HG03442 (cell line): ENCODE results near the gene RYR3.

Experiments
- ATAC-seq: cut with Tn5 transposase; IDR thresholded peaks from one replicate; pipeline ENCODE4 v1.9.1; 2021; ENCODE audit warnings: mild to moderate bottlenecking, moderate library complexity; ENCODE audit not compliant: unreplicated experiment

RYR3 gene

DNA sequence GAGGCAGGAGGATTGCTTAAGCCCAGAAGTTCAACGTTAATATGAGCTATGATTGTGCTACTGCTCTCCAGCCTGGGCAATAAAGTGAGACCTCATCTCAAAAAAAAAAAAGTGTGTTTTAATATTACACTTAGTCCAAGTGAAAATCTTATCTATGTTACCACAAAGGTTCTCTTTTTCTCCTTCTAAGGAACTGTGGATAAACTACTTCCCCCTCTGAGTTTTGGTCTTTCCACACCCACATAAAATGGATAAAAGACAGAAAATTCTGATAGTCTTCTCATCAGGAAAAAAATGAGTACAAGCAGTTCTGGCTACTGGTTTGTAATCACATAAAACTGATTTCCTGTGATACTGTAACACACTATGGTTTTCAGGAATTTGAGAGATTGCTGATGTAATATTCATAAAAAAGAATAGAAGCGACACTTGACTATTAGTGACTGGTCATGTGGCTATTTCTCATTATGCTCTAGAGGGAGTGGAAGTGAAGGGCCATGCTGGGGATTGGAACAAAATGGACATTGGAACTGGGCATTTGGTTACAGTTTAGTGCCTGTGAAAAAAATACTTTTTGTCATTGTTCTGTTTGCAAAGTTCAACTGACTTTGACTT lies 68.2 kb downstream of the RYR3 start:
- ATAC-seq: no peak

DNA sequence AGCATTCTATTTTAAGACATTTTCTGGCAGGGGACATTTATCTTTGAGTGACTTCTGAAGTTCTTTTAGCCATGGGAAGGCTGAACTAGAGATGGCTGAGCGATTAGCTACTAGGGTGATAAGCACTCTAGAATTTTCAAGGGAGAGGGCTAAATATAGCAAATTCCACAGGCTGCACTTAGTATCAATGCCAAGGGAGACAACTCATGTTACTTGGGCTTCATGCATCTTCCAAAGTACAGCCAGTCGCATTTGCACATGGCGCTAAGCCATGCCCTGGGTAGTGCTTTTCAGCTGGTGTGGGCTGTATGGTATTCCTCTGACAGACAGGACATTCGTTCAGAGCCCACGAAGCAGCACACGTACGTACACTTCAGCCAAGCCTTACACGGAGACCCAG lies 69.6 kb downstream of the RYR3 start:
- no peak for ATAC-seq

DNA sequence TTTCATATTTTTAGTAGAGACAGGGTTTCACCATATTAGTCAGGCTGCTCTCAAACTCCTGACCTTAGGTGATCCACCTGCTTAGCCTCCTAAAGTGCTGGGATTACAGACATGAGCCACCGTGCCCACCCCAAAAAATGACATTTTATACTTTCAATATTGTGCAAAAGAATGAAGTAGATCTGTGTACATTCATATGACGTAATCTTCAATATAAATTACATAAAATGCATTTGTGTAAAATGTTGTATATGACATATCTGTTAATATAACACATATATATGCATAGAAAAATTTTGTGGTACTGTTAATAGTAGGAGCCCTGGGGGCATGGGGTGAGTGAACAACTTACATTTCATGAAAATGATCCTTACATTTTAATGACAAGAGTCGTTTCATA lies 71.7 kb downstream of the RYR3 start:
- no peak for ATAC-seq

DNA sequence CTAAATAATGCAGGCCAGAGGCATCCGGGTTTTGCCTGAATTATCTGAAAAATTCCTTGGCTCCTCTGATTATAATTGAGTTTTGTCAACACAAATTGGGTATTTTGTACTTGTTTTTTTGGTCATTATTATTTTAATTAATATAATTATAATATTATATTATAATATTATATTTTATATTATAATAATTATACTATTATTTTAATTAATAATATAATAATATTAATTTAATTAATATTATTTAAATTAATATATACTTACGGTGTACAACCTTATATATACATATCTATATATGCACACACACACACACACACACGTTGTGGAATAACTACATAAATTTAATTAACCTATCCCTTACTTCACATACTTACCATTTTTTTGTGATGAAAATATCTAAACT lies 73.5 kb downstream of the RYR3 start:
- ATAC-seq: no peak

DNA sequence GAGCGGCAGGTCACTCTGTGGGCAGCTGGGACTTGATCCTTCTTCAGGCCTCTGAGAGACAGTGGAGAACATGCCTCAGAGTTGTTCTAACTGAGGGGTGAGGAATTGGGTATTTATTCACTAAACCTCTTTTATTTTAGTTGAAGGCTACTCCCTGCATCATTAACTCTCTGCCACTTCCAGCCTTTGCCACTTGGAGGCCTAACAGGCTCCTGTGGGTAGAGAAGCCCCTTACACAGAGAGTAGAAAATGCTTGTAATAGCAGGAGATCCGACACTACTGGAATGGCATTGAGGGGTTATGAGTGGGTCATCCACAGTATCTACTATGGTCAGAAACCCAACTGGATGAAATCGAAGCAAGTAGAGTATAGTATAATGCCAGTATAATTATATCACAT lies 81.7 kb downstream of the RYR3 start:
- ATAC-seq: no peak

DNA sequence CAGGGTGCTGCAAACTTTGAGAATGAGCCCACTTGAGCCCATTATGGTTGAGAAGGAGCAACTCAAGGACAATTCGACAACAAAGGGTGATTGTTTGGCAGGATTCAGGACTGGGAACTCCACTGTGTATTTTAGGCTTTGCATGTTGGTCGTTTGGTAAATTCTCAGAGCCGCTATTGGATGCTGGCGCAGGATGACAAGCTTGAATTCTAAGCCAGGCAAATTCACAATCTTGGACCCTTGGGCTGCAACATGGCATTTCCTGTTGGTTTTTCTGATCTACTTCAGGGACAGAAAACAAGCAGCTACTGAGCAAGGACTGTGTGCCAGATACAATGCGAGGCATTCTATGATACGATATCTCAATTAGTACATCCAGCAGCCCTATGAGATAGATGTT lies 82.8 kb downstream of the RYR3 start:
- ATAC-seq: no peak

DNA sequence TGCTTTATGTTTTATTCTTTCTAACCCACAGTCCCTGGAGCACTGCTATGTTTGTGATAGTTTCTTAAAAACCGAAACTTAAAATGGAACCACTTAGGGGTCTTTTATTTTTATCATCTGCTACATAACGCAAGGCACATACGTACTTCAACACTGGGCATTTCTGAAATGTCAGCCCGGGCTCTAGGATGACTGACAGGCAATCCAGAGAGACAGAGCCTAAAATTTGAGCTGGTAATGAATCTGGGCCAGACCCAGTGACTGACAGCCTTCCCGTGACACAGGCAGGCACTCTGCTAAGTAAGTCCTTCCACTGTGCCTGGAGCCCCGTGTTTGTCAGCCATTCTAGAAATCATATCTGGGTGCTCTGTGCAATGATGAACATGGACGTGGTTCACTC lies 84.6 kb downstream of the RYR3 start:
- ATAC-seq: no peak

DNA sequence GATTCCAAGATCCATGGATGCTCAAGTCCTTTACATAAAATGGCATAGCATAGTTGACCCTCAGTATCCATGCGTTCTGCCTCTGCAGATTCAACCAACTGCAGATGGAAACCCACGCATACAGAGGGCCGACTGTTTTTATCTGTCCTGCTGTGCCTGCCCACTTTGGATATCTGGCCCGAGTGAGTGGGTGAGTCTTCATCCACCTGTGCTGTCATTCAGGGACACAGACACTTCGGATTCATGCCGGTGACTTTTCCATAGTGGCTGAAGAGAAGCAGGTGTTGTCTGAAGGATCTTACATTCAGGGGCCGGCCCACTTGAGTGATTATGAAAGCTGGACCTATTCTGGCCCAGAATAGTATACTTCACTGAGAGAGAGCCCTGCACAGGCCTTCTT lies 85.1 kb downstream of the RYR3 start:
- ATAC-seq: no peak

DNA sequence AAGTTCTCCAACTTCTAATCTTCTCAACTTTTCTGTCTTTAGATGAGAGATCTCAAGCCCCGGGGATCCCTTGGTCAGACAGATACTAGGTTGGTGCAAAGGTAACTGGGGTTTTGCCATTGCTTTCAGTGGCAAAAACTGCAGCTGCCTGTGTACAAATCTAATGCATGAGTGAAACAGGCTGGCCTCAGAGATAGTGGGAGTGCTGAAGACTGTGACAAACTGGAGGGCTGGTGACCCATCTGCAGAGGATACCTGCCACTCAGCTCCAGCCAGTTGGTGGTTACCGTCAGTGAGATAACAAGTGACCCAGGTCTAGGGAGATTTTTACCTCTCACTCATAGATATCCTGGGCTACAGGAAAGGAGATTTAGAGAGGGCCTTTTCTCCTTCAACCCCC lies 85.7 kb downstream of the RYR3 start:
- ATAC-seq: no peak

DNA sequence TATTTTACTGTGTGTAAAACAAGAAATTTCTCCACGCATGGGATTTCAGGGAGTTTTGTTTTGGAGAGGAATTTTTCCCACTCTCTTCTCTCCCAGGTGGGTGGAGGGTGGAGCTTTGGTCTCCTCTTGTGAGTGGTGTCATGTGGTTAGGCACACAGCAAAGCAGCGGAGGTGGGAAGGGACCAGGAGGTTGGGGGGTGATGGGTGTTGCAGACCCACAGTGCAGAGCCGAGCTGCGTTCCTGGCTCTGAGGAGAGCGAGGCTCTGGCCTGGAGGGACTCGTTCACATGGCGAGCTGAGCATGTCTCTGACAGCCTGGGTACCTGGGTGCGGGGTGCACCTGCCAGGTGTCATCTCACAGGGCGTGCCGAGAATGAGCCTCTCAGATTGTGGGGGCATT lies 87.8 kb downstream of the RYR3 start:
- no peak for ATAC-seq

DNA sequence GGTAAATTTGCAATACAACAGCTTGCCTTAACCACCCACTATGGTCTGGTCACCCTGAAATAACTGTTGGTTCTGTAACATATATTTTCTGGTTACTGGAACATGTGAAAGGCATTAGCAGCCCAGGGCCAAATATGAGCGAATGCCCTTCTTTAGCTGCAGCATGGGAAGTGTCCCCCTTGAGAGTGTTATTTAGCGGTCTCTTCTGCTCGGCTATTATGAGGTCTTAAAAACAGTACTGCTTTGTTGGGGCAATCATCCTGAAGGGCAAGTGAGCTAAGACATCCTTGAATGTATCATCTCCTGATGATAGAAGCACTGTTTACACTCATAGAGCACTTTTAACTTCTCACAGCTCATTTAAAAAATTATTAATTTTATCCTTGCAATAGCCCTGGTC lies 90.2 kb downstream of the RYR3 start:
- no peak for ATAC-seq

DNA sequence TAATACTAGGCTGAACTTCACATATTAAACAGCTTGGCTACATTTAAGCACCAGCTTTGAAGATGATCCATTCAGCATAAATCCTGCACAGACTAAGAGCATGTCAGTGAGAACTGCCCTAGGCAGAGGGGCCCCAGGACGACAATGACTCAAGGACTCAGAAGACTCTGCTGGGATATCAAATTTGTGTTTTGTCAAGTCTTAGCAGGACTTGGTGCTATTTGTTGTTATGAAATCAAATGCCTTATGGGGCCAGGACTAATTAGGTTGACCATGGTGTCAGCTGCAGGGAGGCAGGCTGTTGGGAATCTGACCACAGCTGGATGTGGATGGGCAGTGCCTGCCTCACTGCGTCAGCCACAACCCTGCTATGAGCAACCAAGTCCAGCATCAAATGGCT lies 91.8 kb downstream of the RYR3 start:
- ATAC-seq: no peak

DNA sequence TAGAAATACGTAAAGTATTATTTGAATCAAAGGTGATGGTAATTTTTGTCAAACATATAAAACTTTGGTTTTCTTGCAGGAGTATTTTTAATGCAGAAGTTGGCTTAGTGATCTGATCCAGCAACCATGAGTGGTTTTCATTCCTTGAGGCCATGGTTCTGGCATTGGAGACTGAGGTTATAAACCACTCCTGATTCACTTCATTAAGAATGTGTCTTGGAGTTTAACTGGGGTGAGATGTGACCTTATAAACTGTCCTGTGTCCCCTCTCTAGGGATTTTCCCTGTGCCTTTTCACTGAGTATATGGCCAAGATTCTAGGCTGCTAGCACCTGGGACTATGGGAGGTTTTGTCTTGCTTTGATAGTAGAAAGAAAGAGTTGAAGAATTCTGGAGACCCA lies 94.3 kb downstream of the RYR3 start:
- ATAC-seq: no peak

DNA sequence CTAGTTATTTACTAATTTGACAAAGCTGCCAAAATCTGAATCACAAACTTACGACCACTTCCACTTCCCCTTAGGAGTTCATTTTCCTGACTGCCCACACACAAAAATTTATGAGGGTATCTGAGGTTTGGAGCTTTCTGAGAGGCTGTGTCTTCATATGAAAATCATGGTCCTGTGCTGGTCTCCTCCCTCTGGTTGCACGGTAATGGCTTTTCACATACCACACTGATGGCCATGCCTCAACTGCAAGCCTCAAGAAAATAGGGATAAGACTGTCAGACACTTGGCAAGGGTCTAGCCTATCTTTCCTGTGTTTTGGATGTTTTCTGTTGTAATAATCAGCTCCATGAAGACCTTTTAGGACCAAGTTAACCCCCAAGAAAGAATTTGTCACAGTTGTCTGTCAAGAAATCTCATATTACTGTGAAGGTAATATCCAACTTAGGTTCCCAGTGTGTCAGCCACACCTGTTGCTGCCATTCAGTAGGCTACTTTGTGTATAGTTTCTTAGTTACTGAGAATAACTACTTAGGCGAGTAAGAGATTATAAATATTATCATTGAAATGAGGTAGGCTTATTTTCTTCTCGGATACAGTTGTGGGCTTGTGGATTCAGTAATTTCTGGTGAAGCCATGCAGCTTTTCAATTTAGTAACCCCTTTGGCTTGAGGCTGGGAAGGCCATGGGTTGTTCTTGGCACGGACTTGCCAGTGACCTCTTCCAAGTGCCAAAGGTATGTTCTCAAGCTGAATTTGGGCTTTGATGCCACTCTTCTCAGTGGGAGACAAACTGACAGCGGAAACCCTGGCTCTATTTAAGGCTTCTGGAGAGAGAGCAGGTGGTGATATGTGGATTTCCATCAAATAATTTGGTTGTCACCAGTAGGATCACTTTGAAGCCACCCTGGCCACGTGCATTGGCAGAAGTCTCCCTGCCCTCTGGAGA lies 101.1 kb downstream of the RYR3 start:
- no peak for ATAC-seq

DNA sequence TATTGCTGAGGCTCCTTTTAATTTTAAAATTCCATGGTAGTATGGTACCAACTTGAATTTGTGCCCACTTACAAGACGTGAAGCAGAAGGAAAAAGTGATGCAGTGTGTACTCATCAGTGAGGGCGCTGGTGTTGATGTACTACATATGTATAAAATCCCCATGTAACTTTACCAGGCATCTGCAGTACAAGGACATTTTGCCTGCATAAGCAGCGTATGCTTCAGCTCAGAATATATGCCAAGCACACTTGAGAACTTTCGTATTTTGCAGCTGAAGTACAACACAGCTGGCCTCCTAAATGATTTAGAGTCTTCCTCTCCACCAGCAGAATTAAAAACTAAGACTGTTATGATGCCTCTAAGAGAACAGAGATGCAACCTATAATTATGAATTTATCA lies 108.9 kb downstream of the RYR3 start:
- ATAC-seq: no peak

DNA sequence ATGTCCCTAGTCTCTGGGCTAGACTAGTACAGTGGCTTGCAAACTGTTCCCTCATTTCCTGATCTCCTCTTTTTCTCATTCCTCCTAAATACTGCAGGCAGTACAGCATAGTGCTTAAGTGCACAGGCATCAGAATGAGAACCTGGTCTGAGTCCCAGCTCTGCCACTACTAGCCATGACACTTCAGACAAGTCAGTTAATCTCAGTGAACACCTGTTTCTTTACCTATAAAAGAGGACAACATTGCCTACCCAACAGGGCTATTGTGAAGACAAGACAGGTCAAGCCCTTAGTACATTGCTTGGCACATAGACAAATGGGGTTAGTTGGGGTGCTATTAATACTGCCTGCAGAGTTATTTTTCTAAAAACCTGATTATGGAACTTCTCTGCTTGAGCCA lies 113.3 kb downstream of the RYR3 start:
- ATAC-seq: no peak

DNA sequence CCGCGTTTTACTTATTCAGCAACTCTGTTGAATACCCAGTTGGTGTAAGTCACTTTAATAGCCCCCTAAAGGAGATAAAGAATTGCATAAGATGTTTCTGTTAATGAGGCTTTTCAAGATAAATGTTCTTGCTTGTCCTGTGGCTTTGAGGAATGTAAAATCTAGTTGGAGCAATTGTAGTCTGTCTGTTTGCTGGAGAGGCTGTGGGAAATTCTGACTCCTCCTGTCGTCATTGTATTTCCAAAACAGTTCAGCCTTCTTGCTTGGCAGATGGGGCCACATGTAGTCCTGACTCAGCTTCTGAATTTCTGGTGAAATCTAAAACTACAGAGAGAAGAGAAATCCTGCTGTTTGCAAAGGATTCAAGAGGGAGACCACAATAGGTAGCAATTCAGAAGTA lies 114.4 kb downstream of the RYR3 start:
- no peak for ATAC-seq

DNA sequence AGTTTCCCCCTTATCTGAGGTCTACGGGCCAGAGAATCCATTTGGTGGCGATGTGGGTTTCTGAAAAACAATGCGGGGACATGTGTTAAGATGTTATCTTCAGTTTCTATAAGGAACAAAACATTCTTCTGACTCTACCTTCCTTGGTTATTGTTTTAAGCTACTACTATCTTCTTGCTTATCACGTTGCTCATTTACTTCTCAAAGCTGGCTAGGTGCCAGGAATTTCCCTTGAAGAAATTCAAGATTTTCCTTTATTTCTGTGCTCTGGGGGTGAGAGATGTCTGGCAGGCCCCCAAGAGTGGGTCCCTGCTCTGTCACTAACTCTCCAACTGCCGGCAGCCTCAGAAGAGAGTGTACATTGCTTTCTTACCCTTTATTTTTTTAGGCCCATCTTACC lies 119.8 kb downstream of the RYR3 start:
- ATAC-seq: no peak

DNA sequence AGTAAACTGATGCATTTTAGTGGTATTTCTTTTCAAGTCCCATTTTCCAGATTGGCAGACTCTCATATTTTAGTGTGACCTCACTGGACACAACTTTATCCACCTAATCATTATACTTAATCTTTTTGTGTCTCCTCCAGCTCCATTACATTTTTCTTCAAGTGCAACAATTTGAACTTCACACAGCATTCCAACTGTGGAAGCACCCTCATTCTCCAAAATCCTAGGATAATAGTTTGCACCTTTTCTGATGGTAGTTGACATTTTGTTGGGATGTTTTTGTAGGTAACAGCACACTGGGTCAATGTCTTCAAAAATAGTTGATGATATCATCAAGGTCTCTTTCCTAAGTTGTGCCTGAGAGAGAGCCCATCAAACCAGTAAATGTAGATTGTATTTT lies 123.1 kb downstream of the RYR3 start:
- ATAC-seq: no peak

DNA sequence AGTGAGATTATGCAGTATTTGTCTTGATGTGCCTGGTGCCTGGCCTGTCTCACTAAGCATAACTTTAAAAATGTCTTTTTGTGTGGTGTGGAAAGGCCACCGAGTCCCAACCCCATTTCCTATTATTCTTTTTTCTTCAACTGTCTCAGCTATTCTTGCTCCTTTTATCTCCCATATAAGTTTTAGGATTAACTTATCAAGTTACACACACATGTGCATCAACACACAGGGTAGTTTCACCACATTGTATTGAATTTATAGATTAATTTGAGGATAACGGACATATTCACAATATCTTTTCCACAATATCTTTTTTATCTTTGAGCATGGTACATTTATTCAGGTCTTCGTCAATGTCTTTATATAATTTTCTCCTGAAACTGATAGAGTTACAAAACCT lies 127.6 kb downstream of the RYR3 start:
- no peak for ATAC-seq

DNA sequence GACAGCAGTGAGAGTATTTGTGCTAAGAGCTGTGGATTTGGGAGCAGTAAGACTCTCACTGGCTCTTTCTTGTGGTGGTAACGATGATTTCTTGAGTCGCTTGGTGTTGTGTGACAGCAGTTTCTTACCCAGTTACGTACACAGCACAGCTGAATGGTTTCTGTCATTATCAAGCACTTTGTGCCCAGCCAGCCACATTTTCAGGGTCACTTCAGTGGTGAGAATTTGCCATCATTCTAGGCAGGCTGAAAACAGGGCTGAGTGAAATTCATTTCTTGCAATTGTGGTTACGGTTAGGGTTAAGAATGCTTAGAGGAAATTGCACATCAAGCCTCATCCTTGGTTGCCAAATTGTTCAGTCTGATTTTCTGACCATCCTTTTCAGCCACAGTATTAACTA lies 130.1 kb downstream of the RYR3 start:
- no peak for ATAC-seq

DNA sequence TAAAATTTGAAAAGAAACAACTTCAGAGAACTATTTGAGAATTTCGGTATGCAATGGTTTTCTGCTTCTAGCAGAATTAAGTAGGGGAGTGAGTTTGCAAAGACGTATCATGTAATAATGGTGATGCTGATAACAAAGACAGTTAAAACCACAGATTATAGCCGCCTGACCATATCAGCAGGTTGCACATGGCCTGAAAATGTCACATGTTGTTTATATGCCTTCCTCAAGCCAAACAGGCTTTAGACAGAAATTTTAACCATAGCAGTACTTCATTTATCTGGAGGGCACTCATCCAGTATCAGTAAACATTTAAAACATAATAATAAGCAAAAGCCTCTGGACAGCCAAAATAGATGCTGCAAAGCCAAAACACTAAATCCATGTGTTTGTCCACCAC lies 131.7 kb downstream of the RYR3 start:
- no peak for ATAC-seq

DNA sequence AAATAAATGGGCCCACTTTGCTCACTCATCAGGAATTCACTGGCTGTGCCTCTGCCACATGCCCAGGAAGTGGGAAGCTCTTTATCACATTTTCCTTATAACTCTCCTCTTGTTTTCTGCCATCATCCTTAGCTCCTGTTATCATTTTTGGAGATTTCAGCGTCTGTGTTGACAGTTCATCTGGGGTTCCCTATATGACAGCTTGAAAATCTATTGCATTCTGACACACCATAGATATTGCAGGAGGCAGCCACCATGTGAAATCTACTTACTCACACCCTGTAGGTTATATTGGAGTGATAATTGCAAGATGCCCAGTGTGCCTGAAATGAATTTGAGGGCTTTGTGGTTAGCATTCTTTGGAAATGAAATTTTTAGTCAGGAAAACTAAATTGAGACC lies 132.9 kb downstream of the RYR3 start:
- no peak for ATAC-seq
